Natural killer cell (primary cell): ENCODE results near the gene NSDHL. TPM values are rescaled to one million over a fixed set of nuclear protein-coding genes. Genes with fewer than 3 reads are reported as not detected.

ENCODE experiments used
- ATAC-seq, 3 donors: fragments of 150-1000 bp in 2 of 3; fragments of 200-7000 bp in 1 of 3; cut with Tn5 transposase; 1 replicate in 1 of 3; 2 replicates in 2 of 3; pipeline ENCODE4 v1.10.0; 2021; ENCODE audit warnings: mild to moderate bottlenecking in 2 of 3, moderate library complexity in 2 of 3
- DNase-seq, 2 donors: peaks; one replicate each; pipeline versions ENCODE4 v3.0.0 to v3.0.0-alpha.2; 2013 to 2021; ENCODE audit warnings: mixed read lengths in 1 of 2
- H3K27ac ChIP-seq: one replicate; pipeline ENCODE4 v1.5.1; 2013; ENCODE audit warnings: mild to moderate bottlenecking, low read length
- H3K27me3 ChIP-seq: one replicate; pipeline ENCODE4 v1.6.1; 2013; ENCODE audit warnings: low read length; ENCODE audit not compliant: control insufficient read depth, insufficient read depth
- H3K36me3 ChIP-seq: one replicate; pipeline ENCODE4 v1.6.1; 2013; ENCODE audit warnings: low read length; ENCODE audit not compliant: control insufficient read depth, insufficient read depth
- H3K4me1 ChIP-seq: one replicate; pipeline ENCODE4 v1.6.1; 2013; ENCODE audit warnings: low read length; ENCODE audit not compliant: control insufficient read depth, insufficient read depth
- H3K4me3 ChIP-seq: one replicate; pipeline ENCODE4 v1.5.1; 2013; ENCODE audit warnings: low read length
- H3K9me3 ChIP-seq: one replicate; pipeline ENCODE4 v1.6.1; 2013; ENCODE audit warnings: low read length; ENCODE audit not compliant: control insufficient read depth, insufficient read depth
- H3K27ac Mint-ChIP-seq, 2 donors: one replicate each; pipeline ENCODE4 v1.8.0; 2022; ENCODE audit warnings: mild to moderate bottlenecking in 2 of 2, mixed read lengths in 2 of 2, moderate library complexity in 1 of 2
- H3K27me3 Mint-ChIP-seq, 2 donors: one replicate each; pipeline ENCODE4 v1.8.0; 2022; ENCODE audit warnings: low read depth in 2 of 2, mixed read lengths in 2 of 2
- H3K36me3 Mint-ChIP-seq: one replicate; pipeline ENCODE4 v1.8.0; 2022; ENCODE audit warnings: mixed read lengths
- H3K4me1 Mint-ChIP-seq, 2 donors: one replicate each; pipeline ENCODE4 v1.8.0; 2022; ENCODE audit warnings: mixed read lengths in 2 of 2
- H3K4me3 Mint-ChIP-seq: one replicate; pipeline ENCODE4 v1.8.0; 2022; ENCODE audit warnings: mild to moderate bottlenecking, moderate library complexity, mixed read lengths
- H3K9me3 Mint-ChIP-seq, 2 donors: one replicate each; pipeline ENCODE4 v1.8.0; 2022; ENCODE audit warnings: mixed read lengths in 2 of 2
- WGBS: methylation state at CpG from one replicate; pipeline ENCODE4 v1.1.7; 2013; ENCODE audit warnings: missing lambda C conversion rate; ENCODE audit not compliant: insufficient coverage; 5-methylcytosine and 5-hydroxymethylcytosine counted together
- intact Hi-C: fragments of 100-400 bp; cut with micrococcal nuclease; formaldehyde crosslinking; loops from one replicate; pipeline ENCODE4 v1.14.2; 2022
- total RNA-seq, 4 donors: library from RNA; stranded (reverse); fragments of 120-200 nt in 1 of 4; gene quantifications; one replicate each; pipeline versions ENCODE4 v1.2.3 to v1.2.4, GENCODE V29; 2013 to 2022
- TF ChIP-seq, protein P1 (sequence below): fragments of 200-600 bp; IDR thresholded peaks from one replicate; pipeline ENCODE4 v1.8.0; 2022; ENCODE audit warnings: antibody characterized with exemption

The NSDHL gene
- total RNA-seq, 3 donors from 2014 or later (not counting 1 experiment from before 2014, with no cell fraction given): 4.9 to 8.2 (median 7.9) TPM

DNA sequence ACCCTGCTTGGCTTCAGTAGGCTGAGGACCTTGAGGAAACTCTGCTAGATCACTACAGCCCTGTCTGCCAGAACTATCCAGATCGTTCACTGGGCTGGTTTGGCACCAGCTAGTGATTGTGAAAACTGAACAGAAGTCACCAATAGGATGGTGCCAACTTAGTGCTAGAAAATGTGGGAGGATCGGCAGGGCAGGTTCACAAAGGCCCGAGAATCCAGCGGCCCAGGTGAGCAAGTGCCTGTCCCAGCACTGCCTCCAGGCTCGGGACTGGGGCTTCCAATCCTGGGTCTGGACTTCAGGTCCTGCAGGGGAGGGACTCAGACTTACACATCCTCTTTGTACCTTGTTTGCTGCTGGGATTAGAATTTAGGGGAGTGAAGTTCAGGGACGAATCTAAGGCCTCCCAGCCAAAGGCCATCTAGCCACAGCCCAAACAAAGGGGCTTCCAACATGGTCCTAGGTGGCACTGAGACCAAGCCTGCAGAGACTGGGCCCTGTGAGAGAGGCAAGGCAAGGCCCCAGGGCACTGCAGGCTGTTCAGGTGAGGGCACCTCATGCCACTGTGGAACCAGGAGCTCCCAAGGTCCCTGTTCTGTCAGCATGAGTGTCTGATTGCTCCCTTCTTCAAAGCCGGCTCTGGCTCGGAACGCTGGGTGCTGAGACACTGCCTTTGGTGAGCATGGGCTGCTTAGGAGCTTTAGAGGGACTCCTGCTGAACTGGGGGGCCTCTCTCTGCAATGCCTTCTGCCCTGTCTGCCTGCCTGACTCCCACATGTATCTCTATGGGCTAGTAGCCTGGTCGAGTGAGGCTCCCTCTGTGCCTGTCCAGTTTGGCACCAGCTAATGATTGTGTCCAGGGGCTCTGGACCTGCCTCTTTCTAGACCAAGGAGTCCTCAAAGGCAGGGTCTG is 46.3 kb downstream of the NSDHL start:
- Mint-ChIP-seq H3K27me3 (peaks cover 0 to 11% of the 10 kb centered on the region in 2 donors), H3K36me3 (no peaks in the 10 kb centered on the region), H3K27ac (no peak overlapping the region), H3K4me1 (peaks cover 12 to 14% of the 10 kb centered on the region in 2 donors), H3K4me3 (no peak overlapping the region), H3K9me3 (no peaks in the 10 kb centered on the region)
- Histone ChIP-seq H3K27ac (no peak overlapping the region), H3K27me3 (no peaks in the 10 kb centered on the region), H3K4me1 (peaks cover 8% of the 10 kb centered on the region), H3K9me3 (no peaks in the 10 kb centered on the region), H3K4me3 (no peak overlapping the region), H3K36me3 (no peaks in the 10 kb centered on the region)
- intact Hi-C loops: no loop called here
- 89% methylated on average over 9 of the region's 10 CpGs for WGBS
- DNase-seq (no peak), ATAC-seq (no peak)
- TF ChIP-seq, protein P1, sequence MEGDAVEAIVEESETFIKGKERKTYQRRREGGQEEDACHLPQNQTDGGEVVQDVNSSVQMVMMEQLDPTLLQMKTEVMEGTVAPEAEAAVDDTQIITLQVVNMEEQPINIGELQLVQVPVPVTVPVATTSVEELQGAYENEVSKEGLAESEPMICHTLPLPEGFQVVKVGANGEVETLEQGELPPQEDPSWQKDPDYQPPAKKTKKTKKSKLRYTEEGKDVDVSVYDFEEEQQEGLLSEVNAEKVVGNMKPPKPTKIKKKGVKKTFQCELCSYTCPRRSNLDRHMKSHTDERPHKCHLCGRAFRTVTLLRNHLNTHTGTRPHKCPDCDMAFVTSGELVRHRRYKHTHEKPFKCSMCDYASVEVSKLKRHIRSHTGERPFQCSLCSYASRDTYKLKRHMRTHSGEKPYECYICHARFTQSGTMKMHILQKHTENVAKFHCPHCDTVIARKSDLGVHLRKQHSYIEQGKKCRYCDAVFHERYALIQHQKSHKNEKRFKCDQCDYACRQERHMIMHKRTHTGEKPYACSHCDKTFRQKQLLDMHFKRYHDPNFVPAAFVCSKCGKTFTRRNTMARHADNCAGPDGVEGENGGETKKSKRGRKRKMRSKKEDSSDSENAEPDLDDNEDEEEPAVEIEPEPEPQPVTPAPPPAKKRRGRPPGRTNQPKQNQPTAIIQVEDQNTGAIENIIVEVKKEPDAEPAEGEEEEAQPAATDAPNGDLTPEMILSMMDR: no peak

DNA sequence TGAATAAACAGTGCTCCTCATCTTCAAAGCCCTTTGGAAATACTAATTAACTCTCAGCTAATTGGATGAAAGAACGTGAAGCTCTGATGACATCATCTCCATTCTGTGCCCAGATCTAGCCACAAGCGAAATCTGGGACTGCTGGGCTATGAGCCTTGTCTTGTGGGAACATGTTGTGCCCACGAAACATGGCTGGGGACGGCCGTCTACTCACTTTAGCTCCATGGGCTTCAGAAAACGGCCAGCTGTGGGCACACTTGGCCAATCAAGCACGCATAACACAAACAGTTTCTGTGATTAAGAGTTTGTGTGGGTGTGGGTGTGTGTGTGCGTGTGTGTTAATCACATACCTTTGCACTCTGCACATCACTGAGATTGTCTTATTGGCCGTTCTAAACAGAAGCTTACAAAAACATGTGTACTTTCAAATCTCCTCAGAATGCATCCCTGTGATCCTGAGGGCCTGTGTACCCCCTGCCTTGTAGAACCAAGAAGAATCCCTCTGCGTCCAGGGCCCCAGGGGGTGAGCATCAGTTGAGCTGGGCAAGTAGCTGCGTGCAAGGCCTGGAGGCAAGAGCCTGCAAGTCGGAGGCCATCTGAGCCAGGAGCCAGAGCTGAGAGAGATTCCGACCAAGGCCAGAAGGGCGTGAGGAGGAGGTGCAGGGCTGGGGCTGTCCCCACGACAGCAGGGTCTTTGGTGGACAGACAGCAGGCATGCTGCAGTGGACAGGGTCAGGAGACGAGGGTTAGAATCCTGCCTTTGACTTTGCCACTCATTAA is 48.3 kb downstream of the NSDHL start:
- Histone ChIP-seq H3K4me1 (no peaks in the 10 kb centered on the region), H3K27me3 (no peaks in the 10 kb centered on the region), H3K9me3 (no peaks in the 10 kb centered on the region), H3K27ac (no peak overlapping the region), H3K36me3 (no peaks in the 10 kb centered on the region), H3K4me3 (no peak overlapping the region)
- no peaks in the 10 kb centered on the region for H3K36me3 Mint-ChIP-seq
- H3K27ac Mint-ChIP-seq: no peak overlapping the region
- no peak for DNase-seq
- no peak overlapping the region for H3K4me3 Mint-ChIP-seq
- ATAC-seq: no peak
- TF ChIP-seq, protein P1: no peak
- 76% methylated on average over 13 of the region's 16 CpGs for WGBS
- peaks cover 0 to 15% of the 10 kb centered on the region in 2 donors for H3K27me3 Mint-ChIP-seq
- H3K9me3 Mint-ChIP-seq: no peaks in the 10 kb centered on the region
- peaks cover 0 to 5% of the 10 kb centered on the region in 2 donors for H3K4me1 Mint-ChIP-seq
- intact Hi-C loops: no loop called here

DNA sequence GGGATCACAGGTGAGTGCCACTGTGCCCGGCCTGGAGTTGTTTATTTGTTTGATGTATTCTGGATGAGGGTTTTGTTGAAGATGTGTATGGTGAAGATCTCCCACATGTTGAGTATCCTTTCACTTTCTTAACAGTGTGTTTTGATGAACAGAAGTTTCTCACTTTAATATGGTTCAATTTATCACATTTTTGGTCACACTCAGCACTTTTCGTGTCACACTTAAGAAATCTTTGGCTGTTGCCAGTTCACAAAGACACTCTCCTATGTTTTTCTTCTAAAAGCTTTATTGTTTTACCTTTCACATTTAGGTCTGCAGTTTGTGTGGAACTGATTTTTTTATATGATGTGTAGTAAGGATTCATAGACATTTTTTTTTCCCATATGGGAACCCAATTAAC is 50.4 kb downstream of the NSDHL start:
- DNase-seq (no peak), ATAC-seq (no peak)
- H3K27me3 Mint-ChIP-seq: peaks cover 5 to 19% of the 10 kb centered on the region in 2 donors
- no peaks in the 10 kb centered on the region for H3K4me1 Mint-ChIP-seq
- H3K27ac Mint-ChIP-seq: no peak overlapping the region
- TF ChIP-seq, protein P1: no peak
- no peaks in the 10 kb centered on the region for H3K4me1 ChIP-seq
- intact Hi-C loops: no loop called here
- no peak overlapping the region for H3K27ac ChIP-seq
- H3K9me3 Mint-ChIP-seq: no peaks in the 10 kb centered on the region
- H3K27me3 ChIP-seq: no peaks in the 10 kb centered on the region
- no peak overlapping the region for H3K4me3 Mint-ChIP-seq
- no CpG with 5 or more reads among the region's 2 CpGs for WGBS
- no peaks in the 10 kb centered on the region for H3K36me3 ChIP-seq
- H3K4me3 ChIP-seq: no peak overlapping the region
- H3K9me3 ChIP-seq: no peaks in the 10 kb centered on the region
- no peaks in the 10 kb centered on the region for H3K36me3 Mint-ChIP-seq
